Measurements from ENCODE around the gene CAMTA1. TPM values are rescaled to one million over a fixed set of nuclear protein-coding genes. Genes with fewer than 3 reads are reported as not detected.

Gene CAMTA1
- total RNA-seq, 1 donor from 2014 or later = 77.6 TPM

DNA sequence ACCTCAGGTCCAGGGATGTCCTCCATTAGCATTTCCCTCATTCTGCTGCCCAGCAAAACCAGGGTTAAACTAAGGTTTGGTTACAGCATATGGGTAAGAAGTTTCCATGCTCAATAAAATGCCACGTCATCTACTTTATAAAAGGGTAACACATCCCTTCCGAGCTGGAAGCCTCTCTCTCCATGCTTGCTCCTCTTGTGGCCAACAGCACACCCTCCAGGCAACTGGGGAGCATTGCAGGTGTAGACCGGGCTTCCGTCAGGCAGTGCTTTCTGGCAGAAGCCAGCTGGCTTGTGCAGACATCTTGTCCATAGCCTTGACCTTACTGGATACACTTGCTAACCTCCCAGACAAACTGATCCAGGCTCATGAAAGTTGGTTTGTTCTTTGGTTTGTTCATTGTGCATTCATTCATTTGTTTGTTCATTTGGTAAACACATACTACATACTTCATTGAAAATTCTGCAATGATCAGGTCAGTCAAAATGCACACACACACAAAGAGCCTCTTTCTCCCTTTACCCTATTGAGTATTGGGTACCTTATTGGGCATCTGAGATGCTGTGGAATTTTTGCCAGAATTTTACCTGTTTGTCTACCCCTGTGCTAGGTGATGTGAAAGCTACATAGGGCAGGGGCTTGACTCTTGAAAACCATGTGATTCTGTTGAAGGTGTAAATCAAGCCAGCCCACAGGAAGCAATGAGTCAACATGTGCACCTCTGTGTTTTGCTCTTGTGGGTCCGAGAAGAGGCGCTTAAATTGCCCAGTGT is 422.8 kb downstream of the CAMTA1 start:
- H3K36me3 Mint-ChIP-seq (ENCODE audit: low read depth, unreplicated experiment) = no peaks in the 10 kb centered on the region
- H3K79me2 ChIP-seq (ENCODE audit: insufficient read depth, low read length) = no peaks in the 10 kb centered on the region
- no peaks in the 10 kb centered on the region for H4K20me1 ChIP-seq (ENCODE audit: insufficient read depth, low read length)
- no peaks in the 10 kb centered on the region for H3K4me1 Mint-ChIP-seq (ENCODE audit: low read depth, unreplicated experiment)
- H3K27ac Mint-ChIP-seq (ENCODE audit: unreplicated experiment) = no peak overlapping the region
- H3K4me2 ChIP-seq (ENCODE audit: low read length) = no peak overlapping the region
- H3K27me3 Mint-ChIP-seq (ENCODE audit: low read depth, unreplicated experiment) = no peaks in the 10 kb centered on the region
- no peaks in the 10 kb centered on the region for H3K9me3 Mint-ChIP-seq (ENCODE audit: unreplicated experiment)
- peak; percentile 50 for DNase-seq (ENCODE audit: low read depth)
- no peak overlapping the region for H3K4me3 ChIP-seq (ENCODE audit: insufficient read depth, low read depth, low read length)
- H3K36me3 ChIP-seq (ENCODE audit: insufficient read depth, low read length) = no peaks in the 10 kb centered on the region
- H3K4me3 Mint-ChIP-seq (ENCODE audit: unreplicated experiment) = no peak overlapping the region
- peak overlapping the region; percentile 38 for H2AFZ ChIP-seq (ENCODE audit: low read depth, low read length)
- no peaks in the 10 kb centered on the region for H3K27me3 ChIP-seq (ENCODE audit: insufficient read depth, low read length)
- H3K9ac ChIP-seq (ENCODE audit: low read length) = no peak overlapping the region
- no peaks in the 10 kb centered on the region for H3K4me1 ChIP-seq (ENCODE audit: insufficient read depth, low read length)
- H3K9me3 ChIP-seq (ENCODE audit: insufficient read depth, low read depth, low read length) = no peaks in the 10 kb centered on the region
- no peak for TF ChIP-seq EZH2 (IDR thresholded peaks at IDR 0.05; ENCODE audit: insufficient read depth, low read length)
- TF ChIP-seq, protein P1, sequence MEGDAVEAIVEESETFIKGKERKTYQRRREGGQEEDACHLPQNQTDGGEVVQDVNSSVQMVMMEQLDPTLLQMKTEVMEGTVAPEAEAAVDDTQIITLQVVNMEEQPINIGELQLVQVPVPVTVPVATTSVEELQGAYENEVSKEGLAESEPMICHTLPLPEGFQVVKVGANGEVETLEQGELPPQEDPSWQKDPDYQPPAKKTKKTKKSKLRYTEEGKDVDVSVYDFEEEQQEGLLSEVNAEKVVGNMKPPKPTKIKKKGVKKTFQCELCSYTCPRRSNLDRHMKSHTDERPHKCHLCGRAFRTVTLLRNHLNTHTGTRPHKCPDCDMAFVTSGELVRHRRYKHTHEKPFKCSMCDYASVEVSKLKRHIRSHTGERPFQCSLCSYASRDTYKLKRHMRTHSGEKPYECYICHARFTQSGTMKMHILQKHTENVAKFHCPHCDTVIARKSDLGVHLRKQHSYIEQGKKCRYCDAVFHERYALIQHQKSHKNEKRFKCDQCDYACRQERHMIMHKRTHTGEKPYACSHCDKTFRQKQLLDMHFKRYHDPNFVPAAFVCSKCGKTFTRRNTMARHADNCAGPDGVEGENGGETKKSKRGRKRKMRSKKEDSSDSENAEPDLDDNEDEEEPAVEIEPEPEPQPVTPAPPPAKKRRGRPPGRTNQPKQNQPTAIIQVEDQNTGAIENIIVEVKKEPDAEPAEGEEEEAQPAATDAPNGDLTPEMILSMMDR (IDR thresholded peaks at IDR 0.05; ENCODE audit: insufficient read depth, low read depth, low read length) = peak; percentile 78
- no peak overlapping the region for H3K27ac ChIP-seq (ENCODE audit: low read depth, low read length)
- peak; percentile 34 for FAIRE-seq

DNA sequence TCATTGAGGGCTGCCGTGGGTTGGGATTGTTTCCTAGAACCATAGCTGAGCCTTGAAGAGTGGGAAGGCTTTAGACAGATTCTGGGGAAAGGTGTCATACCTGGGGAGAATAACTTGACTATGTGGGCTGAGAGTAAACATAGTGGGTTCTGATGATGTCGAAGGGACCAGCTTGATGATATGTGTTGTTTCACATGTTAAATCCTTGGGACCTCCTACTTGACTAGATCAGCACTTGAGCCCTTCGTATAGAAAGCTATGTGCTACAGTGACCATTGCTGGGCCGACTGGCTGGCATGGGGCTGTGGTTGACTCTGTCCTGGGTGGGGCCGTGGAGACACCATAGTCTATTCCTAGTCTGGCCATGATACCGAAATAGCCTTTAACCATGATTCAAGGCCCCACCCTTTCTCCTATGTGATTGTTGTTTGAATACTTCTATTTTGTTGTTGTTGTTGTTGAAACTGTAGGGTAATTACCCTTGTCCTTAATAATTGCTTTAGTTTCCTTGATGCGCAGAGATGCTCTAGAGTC is 423.5 kb downstream of the CAMTA1 start:
- no peaks in the 10 kb centered on the region for H3K4me1 ChIP-seq (ENCODE audit: insufficient read depth, low read length)
- no peaks in the 10 kb centered on the region for H3K36me3 ChIP-seq (ENCODE audit: insufficient read depth, low read length)
- no peaks in the 10 kb centered on the region for H3K79me2 ChIP-seq (ENCODE audit: insufficient read depth, low read length)
- TF ChIP-seq, protein P1 (IDR thresholded peaks at IDR 0.05; ENCODE audit: insufficient read depth, low read depth, low read length) = no peak
- TF ChIP-seq EZH2 (IDR thresholded peaks at IDR 0.05; ENCODE audit: insufficient read depth, low read length) = no peak
- H3K9me3 Mint-ChIP-seq (ENCODE audit: unreplicated experiment) = no peaks in the 10 kb centered on the region
- no peak overlapping the region for H3K4me3 Mint-ChIP-seq (ENCODE audit: unreplicated experiment)
- no peaks in the 10 kb centered on the region for H3K9me3 ChIP-seq (ENCODE audit: insufficient read depth, low read depth, low read length)
- no peak overlapping the region for H3K9ac ChIP-seq (ENCODE audit: low read length)
- no peak overlapping the region for H3K27ac Mint-ChIP-seq (ENCODE audit: unreplicated experiment)
- H3K27me3 ChIP-seq (ENCODE audit: insufficient read depth, low read length) = no peaks in the 10 kb centered on the region
- no peaks in the 10 kb centered on the region for H4K20me1 ChIP-seq (ENCODE audit: insufficient read depth, low read length)
- no peak for DNase-seq (ENCODE audit: low read depth)
- no peak overlapping the region for H3K4me3 ChIP-seq (ENCODE audit: insufficient read depth, low read depth, low read length)
- no peak overlapping the region for H3K4me2 ChIP-seq (ENCODE audit: low read length)
- H2AFZ ChIP-seq (ENCODE audit: low read depth, low read length) = no peak overlapping the region
- H3K4me1 Mint-ChIP-seq (ENCODE audit: low read depth, unreplicated experiment) = no peaks in the 10 kb centered on the region
- H3K36me3 Mint-ChIP-seq (ENCODE audit: low read depth, unreplicated experiment) = no peaks in the 10 kb centered on the region
- no peak overlapping the region for H3K27ac ChIP-seq (ENCODE audit: low read depth, low read length)
- no peak for FAIRE-seq
- no peaks in the 10 kb centered on the region for H3K27me3 Mint-ChIP-seq (ENCODE audit: low read depth, unreplicated experiment)

DNA sequence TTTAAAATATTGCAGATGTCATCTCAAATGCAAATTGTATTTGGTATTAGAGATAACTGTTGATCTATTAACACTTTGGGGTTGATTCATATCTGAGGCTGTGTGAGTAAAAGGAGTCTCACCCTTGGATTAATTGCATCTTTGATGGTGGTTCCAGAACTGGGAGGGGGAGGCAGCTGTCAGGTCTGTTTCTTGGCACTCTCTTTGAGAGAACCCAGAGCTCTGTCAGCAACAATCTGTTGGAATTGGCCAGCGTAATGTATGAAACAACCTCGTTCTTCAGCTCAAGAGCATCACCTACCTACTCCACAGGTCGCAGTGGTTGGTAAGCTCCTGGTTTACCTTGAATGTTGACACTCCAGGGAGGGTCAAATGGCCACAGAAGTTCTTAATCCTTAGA is 424.1 kb downstream of the CAMTA1 start:
- no peak for FAIRE-seq
- no peaks in the 10 kb centered on the region for H3K4me1 ChIP-seq (ENCODE audit: insufficient read depth, low read length)
- no peak overlapping the region for H3K4me3 Mint-ChIP-seq (ENCODE audit: unreplicated experiment)

More for the DNA sequence above, 424.1 kb downstream of the CAMTA1 start:
- no peaks in the 10 kb centered on the region for H3K9me3 ChIP-seq (ENCODE audit: insufficient read depth, low read depth, low read length)
- H3K79me2 ChIP-seq (ENCODE audit: insufficient read depth, low read length) = no peaks in the 10 kb centered on the region
- no peak for DNase-seq (ENCODE audit: low read depth)
- H3K27me3 ChIP-seq (ENCODE audit: insufficient read depth, low read length) = no peaks in the 10 kb centered on the region
- Mint-ChIP-seq H3K36me3 (ENCODE audit: low read depth, unreplicated experiment) (no peaks in the 10 kb centered on the region), H3K27ac (ENCODE audit: unreplicated experiment) (no peak overlapping the region), H3K9me3 (ENCODE audit: unreplicated experiment) (no peaks in the 10 kb centered on the region), H3K27me3 (ENCODE audit: low read depth, unreplicated experiment) (no peaks in the 10 kb centered on the region), H3K4me1 (ENCODE audit: low read depth, unreplicated experiment) (no peaks in the 10 kb centered on the region)
- no peaks in the 10 kb centered on the region for H4K20me1 ChIP-seq (ENCODE audit: insufficient read depth, low read length)
- no peak overlapping the region for H3K4me2 ChIP-seq (ENCODE audit: low read length)
- H3K27ac ChIP-seq (ENCODE audit: low read depth, low read length) = no peak overlapping the region
- no peak overlapping the region for H3K9ac ChIP-seq (ENCODE audit: low read length)
- TF ChIP-seq, protein P1 (IDR thresholded peaks at IDR 0.05; ENCODE audit: insufficient read depth, low read depth, low read length) = no peak
- no peak for TF ChIP-seq EZH2 (IDR thresholded peaks at IDR 0.05; ENCODE audit: insufficient read depth, low read length)
- H2AFZ ChIP-seq (ENCODE audit: low read depth, low read length) = no peak overlapping the region
- H3K4me3 ChIP-seq (ENCODE audit: insufficient read depth, low read depth, low read length) = no peak overlapping the region
- no peaks in the 10 kb centered on the region for H3K36me3 ChIP-seq (ENCODE audit: insufficient read depth, low read length)

Measured in astrocyte (in vitro differentiated cells and primary cell).